Neural cell (in vitro differentiated cells): ENCODE results near the gene UTRN. TPM values are rescaled to one million over a fixed set of nuclear protein-coding genes. Genes with fewer than 3 reads are reported as not detected.

ENCODE experiments used
- H2AFZ ChIP-seq: fragments of 200-600, 300-800 bp; sonication (generic), shearing (Covaris generic); 2 replicates; pipeline ENCODE4 v1.6.0; 2014; ENCODE audit warnings: low read depth, mild to moderate bottlenecking, antibody characterized with exemption, low read length, moderate library complexity
- H3F3A ChIP-seq: fragments of 200-600 bp; shearing (Covaris generic); 2 replicates; pipeline ENCODE4 v1.6.1; 2016; ENCODE audit warnings: mild to moderate bottlenecking, moderate library complexity, mixed read lengths, antibody characterized with exemption, low read length; ENCODE audit not compliant: insufficient read depth, poor library complexity, severe bottlenecking
- H3K27ac ChIP-seq: fragments of 200-600, 300-800 bp; sonication (generic), shearing (Covaris generic); 2 replicates; pipeline ENCODE4 v1.5.1; 2014; ENCODE audit warnings: mild to moderate bottlenecking, low read length, moderate library complexity
- H3K27me3 ChIP-seq: fragments of 300-800, 200-600 bp; sonication (generic), shearing (Covaris generic); 2 replicates; pipeline ENCODE4 v1.6.0; 2014; ENCODE audit warnings: mild to moderate bottlenecking, low read depth, low read length, moderate library complexity; ENCODE audit not compliant: insufficient read depth
- H3K36me3 ChIP-seq: fragments of 300-800, 200-600 bp; sonication (generic), shearing (Covaris generic); 2 replicates; pipeline ENCODE4 v1.5.1; 2014; ENCODE audit warnings: mild to moderate bottlenecking, antibody characterized with exemption, low read length, moderate library complexity; ENCODE audit not compliant: insufficient read depth
- H3K4me2 ChIP-seq: fragments of 300-800, 200-600 bp; sonication (generic), shearing (Covaris generic); 2 replicates; pipeline ENCODE4 v1.6.0; 2014; ENCODE audit warnings: mild to moderate bottlenecking, low read length
- H3K4me3 ChIP-seq: fragments of 300-800, 200-600 bp; sonication (generic), shearing (Covaris generic); 2 replicates; pipeline ENCODE4 v1.5.1; 2014; ENCODE audit warnings: mild to moderate bottlenecking, low read length, moderate library complexity
- H3K79me2 ChIP-seq: fragments of 200-600 bp; shearing (Covaris generic); replicated peaks from 2 replicates; pipeline ENCODE4 v1.6.0; 2014; ENCODE audit warnings: mild to moderate bottlenecking, low read length, moderate library complexity; ENCODE audit not compliant: insufficient read depth
- H3K9ac ChIP-seq: fragments of 300-800, 200-600 bp; sonication (generic), shearing (Covaris generic); 2 replicates; pipeline ENCODE4 v1.6.1; 2016; ENCODE audit warnings: mild to moderate bottlenecking, low read length, mixed read lengths
- H3K9me2 ChIP-seq: fragments of 200-600 bp; shearing (Covaris generic); 2 replicates; pipeline ENCODE4 v1.6.1; 2016; ENCODE audit warnings: mild to moderate bottlenecking, low read length, mixed read lengths; ENCODE audit not compliant: insufficient read depth
- H3K9me3 ChIP-seq: fragments of 200-600, 300-800 bp; sonication (generic), shearing (Covaris generic); 2 replicates; pipeline ENCODE4 v1.6.1; 2016; ENCODE audit warnings: mild to moderate bottlenecking, mixed run types, low read length, moderate library complexity, mixed read lengths
- H4K20me1 ChIP-seq: fragments of 200-600 bp; shearing (Covaris generic); 2 replicates; pipeline ENCODE4 v1.6.1; 2016; ENCODE audit warnings: mild to moderate bottlenecking, mixed run types; ENCODE audit not compliant: insufficient read depth
- EP300 ChIP-seq: fragments of 450-650 bp; conservative IDR thresholded peaks from 2 replicates; pipeline ENCODE4 v1.6.1; 2014; ENCODE audit warnings: antibody characterized with exemption, mild to moderate bottlenecking, moderate library complexity; ENCODE audit not compliant: poor library complexity, severe bottlenecking
- EZH2 ChIP-seq: fragments of 200-600, 300-800 bp; shearing (Covaris generic), sonication (generic); IDR thresholded peaks from 2 replicates; pipeline ENCODE4 v1.6.1; 2014; ENCODE audit warnings: antibody characterized with exemption, low read length, borderline replicate concordance, mild to moderate bottlenecking; ENCODE audit not compliant: insufficient read depth, poor library complexity, severe bottlenecking
- MXI1 ChIP-seq: fragments of 450-650 bp; conservative IDR thresholded peaks from 2 replicates; pipeline ENCODE4 v1.6.1; 2014; ENCODE audit warnings: antibody characterized with exemption, mild to moderate bottlenecking; ENCODE audit not compliant: poor library complexity, severe bottlenecking
- POLR2AphosphoS5 ChIP-seq: IDR thresholded peaks from 2 replicates; pipeline ENCODE4 v1.6.1; 2012
- RAD21 ChIP-seq: fragments of 450-650 bp; conservative IDR thresholded peaks from 2 replicates; pipeline ENCODE4 v1.6.1; 2014; ENCODE audit warnings: antibody characterized with exemption, mild to moderate bottlenecking, moderate library complexity
- SMC3 ChIP-seq: fragments of 450-650 bp; conservative IDR thresholded peaks from 2 replicates; pipeline ENCODE4 v1.6.1; 2014; ENCODE audit warnings: antibody characterized with exemption, mild to moderate bottlenecking, moderate library complexity; ENCODE audit not compliant: poor library complexity
- TAF1 ChIP-seq: IDR thresholded peaks from 2 replicates; pipeline ENCODE4 v1.6.1; 2012; ENCODE audit warnings: low read depth
- polyA plus RNA-seq: library from polyadenylated mRNA; depleted of rRNA; stranded (reverse); fragments of >200 nt; gene quantifications from 2 replicates; pipeline ENCODE4 v1.2.3, GENCODE V29; 2014
- TF ChIP-seq, protein P1 (sequence below): fragments of 450-650 bp; IDR thresholded peaks from 2 replicates; pipeline ENCODE4 v1.5.1; 2014; ENCODE audit warnings: antibody characterized with exemption, mild to moderate bottlenecking, moderate library complexity; ENCODE audit not compliant: poor library complexity, severe bottlenecking
- TF ChIP-seq, protein P2 (sequence below): IDR thresholded peaks from 2 replicates; pipeline ENCODE4 v1.6.1; 2012; ENCODE audit warnings: borderline replicate concordance

The UTRN gene
- polyA plus RNA-seq, 1 donor from 2014 or later: 5.2 TPM

DNA sequence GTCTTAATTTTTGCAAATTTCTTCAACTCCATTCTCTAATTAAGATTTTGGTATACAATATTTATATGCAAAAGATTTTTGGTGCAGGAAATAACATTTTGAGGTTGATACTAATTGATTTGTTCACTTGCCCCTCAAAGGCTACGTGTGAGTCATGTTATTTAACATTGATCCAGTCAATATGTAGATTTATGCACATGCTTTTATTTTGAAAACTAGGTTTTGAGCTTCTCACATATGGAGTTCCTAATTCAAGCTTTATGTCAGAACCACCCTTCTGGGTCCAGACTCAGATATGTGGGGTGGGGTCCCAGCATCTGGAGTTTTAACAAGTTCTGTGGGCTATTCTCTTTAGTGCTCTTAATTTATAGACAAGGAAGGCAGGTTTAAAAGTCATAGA, 13.8 kb downstream of the UTRN start:
- no peaks in the 10 kb centered on the region for H3K9me3 ChIP-seq
- no peaks in the 10 kb centered on the region for H3F3A ChIP-seq
- H3K4me3 ChIP-seq: no peak overlapping the region
- no peaks in the 10 kb centered on the region for H3K36me3 ChIP-seq
- H3K79me2 ChIP-seq: no peaks in the 10 kb centered on the region
- H4K20me1 ChIP-seq: no peaks in the 10 kb centered on the region
- no peak overlapping the region for H3K4me2 ChIP-seq
- TF ChIP-seq TAF1: no peak
- no peak for TF ChIP-seq MXI1
- TF ChIP-seq RAD21: no peak
- no peak for TF ChIP-seq SMC3
- H2AFZ ChIP-seq: no peak overlapping the region
- no peak overlapping the region for H3K9ac ChIP-seq
- no peaks in the 10 kb centered on the region for H3K27me3 ChIP-seq
- no peak overlapping the region for H3K27ac ChIP-seq
- no peaks in the 10 kb centered on the region for H3K9me2 ChIP-seq

DNA sequence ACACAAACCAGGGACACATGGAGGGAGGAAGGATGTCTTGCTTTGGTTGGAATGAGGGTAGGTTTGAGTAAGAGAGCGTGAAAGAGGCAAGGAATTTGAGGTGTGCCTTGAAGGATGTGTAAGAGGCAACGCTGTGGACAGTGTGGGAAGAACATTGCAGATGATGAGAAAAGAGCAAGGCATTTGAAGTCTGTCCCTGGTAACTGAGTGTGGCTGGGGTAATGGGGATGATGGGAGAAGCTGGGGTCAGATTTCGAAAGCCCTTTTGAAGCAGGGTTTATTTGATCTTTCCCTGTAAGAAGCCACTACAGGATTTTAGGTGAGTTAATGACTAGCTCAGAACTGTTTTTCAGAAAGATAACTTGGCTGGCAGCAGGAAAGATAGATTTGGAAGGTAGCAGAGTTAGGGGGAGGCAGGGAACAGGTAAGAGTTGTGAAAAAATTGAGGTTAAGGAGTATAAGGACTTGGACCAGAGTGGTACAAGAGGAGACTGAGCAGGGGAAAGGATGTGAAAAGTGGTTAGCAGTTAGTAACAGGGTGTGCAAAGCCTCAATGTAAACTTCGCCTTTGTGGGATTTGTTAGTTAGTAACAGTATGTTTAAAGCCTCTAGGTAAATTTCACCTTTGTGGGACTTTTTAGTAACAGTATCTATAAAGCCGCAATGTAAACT, 17.7 kb downstream of the UTRN start:
- no peak overlapping the region for H3K9ac ChIP-seq
- H3K79me2 ChIP-seq: no peaks in the 10 kb centered on the region
- H4K20me1 ChIP-seq: no peaks in the 10 kb centered on the region
- no peaks in the 10 kb centered on the region for H3K36me3 ChIP-seq
- no peaks in the 10 kb centered on the region for H3K9me2 ChIP-seq
- TF ChIP-seq TAF1 (no peak), SMC3 (no peak), MXI1 (no peak)
- TF ChIP-seq, protein P1, sequence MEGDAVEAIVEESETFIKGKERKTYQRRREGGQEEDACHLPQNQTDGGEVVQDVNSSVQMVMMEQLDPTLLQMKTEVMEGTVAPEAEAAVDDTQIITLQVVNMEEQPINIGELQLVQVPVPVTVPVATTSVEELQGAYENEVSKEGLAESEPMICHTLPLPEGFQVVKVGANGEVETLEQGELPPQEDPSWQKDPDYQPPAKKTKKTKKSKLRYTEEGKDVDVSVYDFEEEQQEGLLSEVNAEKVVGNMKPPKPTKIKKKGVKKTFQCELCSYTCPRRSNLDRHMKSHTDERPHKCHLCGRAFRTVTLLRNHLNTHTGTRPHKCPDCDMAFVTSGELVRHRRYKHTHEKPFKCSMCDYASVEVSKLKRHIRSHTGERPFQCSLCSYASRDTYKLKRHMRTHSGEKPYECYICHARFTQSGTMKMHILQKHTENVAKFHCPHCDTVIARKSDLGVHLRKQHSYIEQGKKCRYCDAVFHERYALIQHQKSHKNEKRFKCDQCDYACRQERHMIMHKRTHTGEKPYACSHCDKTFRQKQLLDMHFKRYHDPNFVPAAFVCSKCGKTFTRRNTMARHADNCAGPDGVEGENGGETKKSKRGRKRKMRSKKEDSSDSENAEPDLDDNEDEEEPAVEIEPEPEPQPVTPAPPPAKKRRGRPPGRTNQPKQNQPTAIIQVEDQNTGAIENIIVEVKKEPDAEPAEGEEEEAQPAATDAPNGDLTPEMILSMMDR: no peak
- H3F3A ChIP-seq: no peaks in the 10 kb centered on the region
- H3K4me3 ChIP-seq: no peak overlapping the region
- no peak overlapping the region for H3K4me2 ChIP-seq
- no peaks in the 10 kb centered on the region for H3K27me3 ChIP-seq
- H3K9me3 ChIP-seq: no peaks in the 10 kb centered on the region
- H3K27ac ChIP-seq: no peak overlapping the region
- no peak overlapping the region for H2AFZ ChIP-seq

DNA sequence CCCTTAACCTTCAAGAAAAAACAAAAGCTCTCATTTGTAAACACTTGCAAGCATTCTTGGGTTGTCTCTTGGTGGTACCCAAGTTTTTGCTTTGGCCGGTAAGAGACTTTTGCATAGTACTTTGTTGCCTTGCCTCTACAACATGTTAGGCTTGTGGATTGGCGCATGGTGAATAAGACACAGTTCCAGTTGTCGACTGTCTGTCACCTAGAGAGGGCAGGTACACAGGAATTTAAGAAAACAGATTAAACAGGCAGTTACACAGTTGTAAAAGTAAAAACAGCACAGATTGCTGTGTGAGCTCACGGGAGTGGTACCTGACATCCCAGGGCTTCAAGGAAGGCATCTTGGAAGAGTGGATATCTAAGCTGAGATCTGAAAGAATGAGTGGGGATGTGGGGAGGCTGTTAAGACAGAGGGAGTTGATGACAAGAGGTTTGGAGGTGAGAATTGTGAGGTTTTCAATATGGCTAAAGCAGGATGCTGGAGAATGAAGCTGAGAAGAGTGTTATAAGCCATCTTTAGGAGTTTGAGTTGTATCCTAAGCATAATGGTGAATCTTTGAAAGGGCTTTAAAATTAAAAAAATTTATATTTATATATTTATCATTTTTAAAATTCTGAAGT, 19.2 kb downstream of the UTRN start:
- no peaks in the 10 kb centered on the region for H3K27me3 ChIP-seq
- H4K20me1 ChIP-seq: no peaks in the 10 kb centered on the region
- H3K36me3 ChIP-seq: no peaks in the 10 kb centered on the region
- H3K9me3 ChIP-seq: no peaks in the 10 kb centered on the region
- no peaks in the 10 kb centered on the region for H3K79me2 ChIP-seq
- H3K9me2 ChIP-seq: no peaks in the 10 kb centered on the region
- H3F3A ChIP-seq: no peaks in the 10 kb centered on the region
- no peak overlapping the region for H3K4me3 ChIP-seq
- H3K27ac ChIP-seq: no peak overlapping the region
- TF ChIP-seq TAF1 (no peak), SMC3 (no peak), POLR2AphosphoS5 (no peak), MXI1 (no peak), EP300 (no peak), EZH2 (no peak), RAD21 (no peak)
- TF ChIP-seq, protein P1: no peak
- TF ChIP-seq, protein P2, sequence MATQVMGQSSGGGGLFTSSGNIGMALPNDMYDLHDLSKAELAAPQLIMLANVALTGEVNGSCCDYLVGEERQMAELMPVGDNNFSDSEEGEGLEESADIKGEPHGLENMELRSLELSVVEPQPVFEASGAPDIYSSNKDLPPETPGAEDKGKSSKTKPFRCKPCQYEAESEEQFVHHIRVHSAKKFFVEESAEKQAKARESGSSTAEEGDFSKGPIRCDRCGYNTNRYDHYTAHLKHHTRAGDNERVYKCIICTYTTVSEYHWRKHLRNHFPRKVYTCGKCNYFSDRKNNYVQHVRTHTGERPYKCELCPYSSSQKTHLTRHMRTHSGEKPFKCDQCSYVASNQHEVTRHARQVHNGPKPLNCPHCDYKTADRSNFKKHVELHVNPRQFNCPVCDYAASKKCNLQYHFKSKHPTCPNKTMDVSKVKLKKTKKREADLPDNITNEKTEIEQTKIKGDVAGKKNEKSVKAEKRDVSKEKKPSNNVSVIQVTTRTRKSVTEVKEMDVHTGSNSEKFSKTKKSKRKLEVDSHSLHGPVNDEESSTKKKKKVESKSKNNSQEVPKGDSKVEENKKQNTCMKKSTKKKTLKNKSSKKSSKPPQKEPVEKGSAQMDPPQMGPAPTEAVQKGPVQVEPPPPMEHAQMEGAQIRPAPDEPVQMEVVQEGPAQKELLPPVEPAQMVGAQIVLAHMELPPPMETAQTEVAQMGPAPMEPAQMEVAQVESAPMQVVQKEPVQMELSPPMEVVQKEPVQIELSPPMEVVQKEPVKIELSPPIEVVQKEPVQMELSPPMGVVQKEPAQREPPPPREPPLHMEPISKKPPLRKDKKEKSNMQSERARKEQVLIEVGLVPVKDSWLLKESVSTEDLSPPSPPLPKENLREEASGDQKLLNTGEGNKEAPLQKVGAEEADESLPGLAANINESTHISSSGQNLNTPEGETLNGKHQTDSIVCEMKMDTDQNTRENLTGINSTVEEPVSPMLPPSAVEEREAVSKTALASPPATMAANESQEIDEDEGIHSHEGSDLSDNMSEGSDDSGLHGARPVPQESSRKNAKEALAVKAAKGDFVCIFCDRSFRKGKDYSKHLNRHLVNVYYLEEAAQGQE: no peak
- no peak overlapping the region for H3K9ac ChIP-seq
- no peak overlapping the region for H2AFZ ChIP-seq
- no peak overlapping the region for H3K4me2 ChIP-seq
